Endodermal cell (in vitro differentiated cells): ENCODE results near the gene SLC22A2. TPM values are rescaled to one million over a fixed set of nuclear protein-coding genes. Genes with fewer than 3 reads are reported as not detected.

Experiments used
- DNase-seq: peaks from one replicate; pipeline ENCODE4 v3.0.0-alpha.2; 2017
- H3K27ac ChIP-seq: 2 replicates; pipeline ENCODE4 v1.5.1; 2013; ENCODE audit warnings: mild to moderate bottlenecking, low read depth, low read length, moderate library complexity
- H3K27me3 ChIP-seq: 2 replicates; pipeline ENCODE4 v1.6.1; 2013; ENCODE audit warnings: mild to moderate bottlenecking, low read length, moderate library complexity; ENCODE audit not compliant: insufficient read depth, control insufficient read depth, poor library complexity, severe bottlenecking
- H3K36me3 ChIP-seq: 2 replicates; pipeline ENCODE4 v1.7.0; 2013; ENCODE audit warnings: mild to moderate bottlenecking, low read length, moderate library complexity; ENCODE audit not compliant: control insufficient read depth, insufficient read depth
- H3K4me1 ChIP-seq: one replicate; pipeline ENCODE4 v1.7.0; 2013; ENCODE audit warnings: low read length; ENCODE audit not compliant: control insufficient read depth, insufficient read depth
- H3K4me3 ChIP-seq: 2 replicates; pipeline ENCODE4 v1.5.1; 2013; ENCODE audit warnings: mild to moderate bottlenecking, low read length, moderate library complexity
- H3K9ac ChIP-seq: 2 replicates; pipeline ENCODE4 v1.6.1; 2013; ENCODE audit warnings: mild to moderate bottlenecking, low read length, moderate library complexity; ENCODE audit not compliant: poor library complexity, severe bottlenecking; ENCODE audit errors: extremely low read depth
- H3K9me3 ChIP-seq: 2 replicates; pipeline ENCODE4 v1.6.1; 2013; ENCODE audit warnings: mild to moderate bottlenecking, low read length, moderate library complexity; ENCODE audit not compliant: control insufficient read depth
- H3K27ac Mint-ChIP-seq: 2 replicates; pipeline ENCODE4 v1.8.0; 2020; ENCODE audit warnings: mixed read lengths
- H3K27me3 Mint-ChIP-seq: 2 replicates; pipeline ENCODE4 v1.8.0; 2021; ENCODE audit warnings: mild to moderate bottlenecking, mixed read lengths; ENCODE audit not compliant: insufficient read depth
- H3K36me3 Mint-ChIP-seq: 2 replicates; pipeline ENCODE4 v1.8.0; 2020; ENCODE audit warnings: low read depth, mixed read lengths
- H3K4me1 Mint-ChIP-seq: 2 replicates; pipeline ENCODE4 v1.8.0; 2020; ENCODE audit warnings: mixed read lengths
- H3K4me3 Mint-ChIP-seq: 2 replicates; pipeline ENCODE4 v1.8.0; 2020; ENCODE audit warnings: mild to moderate bottlenecking, moderate library complexity, mixed read lengths
- H3K9me3 Mint-ChIP-seq: 2 replicates; pipeline ENCODE4 v1.8.0; 2020; ENCODE audit warnings: mild to moderate bottlenecking, mixed read lengths
- WGBS, 2 experiments: methylation state at CpG; one replicate each; pipeline versions ENCODE4 v1.1.5 to v1.1.7; 2013; ENCODE audit warnings: missing lambda C conversion rate in 2 of 2, mixed read lengths in 1 of 2; ENCODE audit not compliant: insufficient coverage in 1 of 2, insufficient read length in 1 of 2; 5-methylcytosine and 5-hydroxymethylcytosine counted together
- total RNA-seq, 2 donors: library from RNA; stranded (reverse); fragmentation: NEBNext Ultra II Directional in 1 of 2; extraction: Animal tissue kit (Norgen Biotek cat#: 25700) in 1 of 2; gene quantifications; 2 replicates in 1 of 2; 3 replicates in 1 of 2; pipeline ENCODE4 v1.2.1, GENCODE V29; 2021
- TF ChIP-seq, protein P1 (sequence below): fragments of 200-600 bp; sonication (generic); conservative IDR thresholded peaks from 2 replicates; pipeline ENCODE4 v1.5.0; 2021; ENCODE audit warnings: antibody characterized with exemption, mild to moderate bottlenecking

SLC22A2 gene
- total RNA-seq, 2 donors from 2014 or later: 0.64 to 1.00 TPM

DNA sequence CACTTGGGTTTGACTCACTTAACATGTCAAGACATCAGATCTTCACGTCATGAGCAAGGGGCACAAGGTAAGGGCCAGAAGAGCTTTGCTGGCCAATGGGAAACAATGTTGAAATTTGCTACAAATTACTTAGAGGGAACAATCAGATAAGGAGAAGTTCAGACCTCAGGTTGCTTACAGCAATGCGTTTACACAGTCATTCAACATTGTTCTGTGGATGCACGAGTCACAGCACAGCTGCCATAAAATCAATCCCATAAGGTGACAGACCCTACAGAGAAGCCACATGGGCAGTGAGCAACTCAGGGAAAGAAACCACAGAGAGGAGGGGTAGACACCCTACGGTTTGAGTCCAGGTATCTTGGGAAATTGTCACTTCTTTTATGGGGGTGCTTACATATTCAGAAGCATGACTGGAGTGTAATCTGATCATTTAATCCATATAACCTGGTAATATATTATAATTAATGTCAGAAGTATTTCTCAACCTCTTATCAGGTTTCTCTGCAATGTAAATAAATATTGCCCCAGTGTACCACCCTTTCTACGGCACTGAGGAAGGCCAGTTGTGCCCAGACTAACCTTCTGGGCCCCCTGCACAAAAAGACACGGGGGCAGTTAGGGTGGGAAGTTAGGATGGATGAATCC is 2.3 kb upstream of the SLC22A2 start:
- no peak overlapping the region for H3K4me3 ChIP-seq
- H3K27me3 Mint-ChIP-seq: no peaks in the 10 kb centered on the region
- H3K27ac ChIP-seq: no peak overlapping the region
- H3K36me3 ChIP-seq: no peaks in the 10 kb centered on the region
- TF ChIP-seq, protein P1, sequence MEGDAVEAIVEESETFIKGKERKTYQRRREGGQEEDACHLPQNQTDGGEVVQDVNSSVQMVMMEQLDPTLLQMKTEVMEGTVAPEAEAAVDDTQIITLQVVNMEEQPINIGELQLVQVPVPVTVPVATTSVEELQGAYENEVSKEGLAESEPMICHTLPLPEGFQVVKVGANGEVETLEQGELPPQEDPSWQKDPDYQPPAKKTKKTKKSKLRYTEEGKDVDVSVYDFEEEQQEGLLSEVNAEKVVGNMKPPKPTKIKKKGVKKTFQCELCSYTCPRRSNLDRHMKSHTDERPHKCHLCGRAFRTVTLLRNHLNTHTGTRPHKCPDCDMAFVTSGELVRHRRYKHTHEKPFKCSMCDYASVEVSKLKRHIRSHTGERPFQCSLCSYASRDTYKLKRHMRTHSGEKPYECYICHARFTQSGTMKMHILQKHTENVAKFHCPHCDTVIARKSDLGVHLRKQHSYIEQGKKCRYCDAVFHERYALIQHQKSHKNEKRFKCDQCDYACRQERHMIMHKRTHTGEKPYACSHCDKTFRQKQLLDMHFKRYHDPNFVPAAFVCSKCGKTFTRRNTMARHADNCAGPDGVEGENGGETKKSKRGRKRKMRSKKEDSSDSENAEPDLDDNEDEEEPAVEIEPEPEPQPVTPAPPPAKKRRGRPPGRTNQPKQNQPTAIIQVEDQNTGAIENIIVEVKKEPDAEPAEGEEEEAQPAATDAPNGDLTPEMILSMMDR: no peak
- peaks cover 42% of the 10 kb centered on the region for H3K4me1 Mint-ChIP-seq
- no peaks in the 10 kb centered on the region for H3K27me3 ChIP-seq
- no peaks in the 10 kb centered on the region for H3K36me3 Mint-ChIP-seq
- H3K9ac ChIP-seq: no peak overlapping the region
- no peaks in the 10 kb centered on the region for H3K9me3 Mint-ChIP-seq
- H3K4me1 ChIP-seq: peaks cover 10% of the 10 kb centered on the region
- no peaks in the 10 kb centered on the region for H3K9me3 ChIP-seq
- WGBS, 2 experiments: 91 to 94% methylated on average over 3 to 6 of the region's 6 CpGs
- DNase-seq: no peak
- H3K27ac Mint-ChIP-seq: no peak overlapping the region
- no peak overlapping the region for H3K4me3 Mint-ChIP-seq

DNA sequence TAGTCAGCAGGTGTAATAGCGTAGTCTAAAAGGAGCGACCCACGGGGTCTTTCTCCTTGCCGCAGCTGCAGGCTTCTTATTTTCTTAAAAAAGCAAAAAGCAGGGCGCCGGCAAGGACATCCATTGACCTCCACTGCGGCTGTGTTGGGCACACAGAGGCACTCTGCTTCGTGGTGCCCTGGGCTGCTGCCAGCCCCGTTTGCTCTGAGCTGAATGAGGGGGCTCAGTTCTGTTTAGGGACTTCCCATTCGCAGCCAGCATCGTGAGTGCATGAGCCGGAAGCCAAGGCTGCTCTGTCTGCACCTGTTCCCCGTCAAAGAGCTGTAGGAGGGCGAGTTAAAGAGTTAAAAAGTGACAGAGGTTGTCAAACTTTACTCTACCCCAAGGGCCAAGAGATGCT is 1.7 kb upstream of the SLC22A2 start:
- H3K36me3 Mint-ChIP-seq: no peaks in the 10 kb centered on the region
- Histone ChIP-seq H3K4me3 (no peak overlapping the region), H3K27ac (no peak overlapping the region), H3K9ac (no peak overlapping the region), H3K9me3 (no peaks in the 10 kb centered on the region), H3K4me1 (peaks cover 10% of the 10 kb centered on the region), H3K36me3 (no peaks in the 10 kb centered on the region), H3K27me3 (no peaks in the 10 kb centered on the region)
- H3K27me3 Mint-ChIP-seq: no peaks in the 10 kb centered on the region
- no peak overlapping the region for H3K4me3 Mint-ChIP-seq
- WGBS, 2 experiments: 91 to 93% methylated on average over 6 to 14 of the region's 14 CpGs
- H3K27ac Mint-ChIP-seq: no peak overlapping the region
- no peak for DNase-seq
- TF ChIP-seq, protein P1: no peak
- H3K4me1 Mint-ChIP-seq: peaks cover 42% of the 10 kb centered on the region
- H3K9me3 Mint-ChIP-seq: no peaks in the 10 kb centered on the region

DNA sequence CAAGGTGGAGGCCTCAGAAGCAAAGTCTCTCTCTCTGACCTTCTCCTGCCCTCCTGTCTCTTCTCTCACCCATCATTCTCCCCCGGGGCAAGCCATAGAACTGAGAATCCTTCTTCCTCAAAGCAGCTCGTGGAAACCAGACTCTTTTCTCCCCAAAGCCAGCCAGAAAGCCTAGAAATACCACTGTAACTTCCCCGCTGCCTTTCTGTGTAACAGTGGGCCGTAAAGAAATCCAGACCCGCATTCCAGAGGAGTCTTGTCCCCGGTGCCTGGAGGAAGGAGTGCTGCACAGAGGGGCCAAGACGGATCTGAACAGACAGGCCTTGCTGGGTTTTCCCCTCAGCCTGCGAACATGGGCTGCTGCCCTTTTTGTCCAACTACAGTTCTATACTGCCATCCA is 977 bp upstream of the SLC22A2 start:
- H3K9me3 Mint-ChIP-seq: no peaks in the 10 kb centered on the region
- Histone ChIP-seq H3K9ac (no peak overlapping the region), H3K9me3 (no peaks in the 10 kb centered on the region), H3K4me1 (peaks cover 14% of the 10 kb centered on the region), H3K36me3 (no peaks in the 10 kb centered on the region), H3K27ac (no peak overlapping the region), H3K27me3 (no peaks in the 10 kb centered on the region), H3K4me3 (no peak overlapping the region)
- 83% methylated on average over 4 to 8 of the region's 8 CpGs for WGBS, 2 experiments
- no peaks in the 10 kb centered on the region for H3K36me3 Mint-ChIP-seq
- peak overlapping the region; percentile 48 for H3K27ac Mint-ChIP-seq
- no peaks in the 10 kb centered on the region for H3K27me3 Mint-ChIP-seq
- TF ChIP-seq, protein P1: no peak
- no peak overlapping the region for H3K4me3 Mint-ChIP-seq
- H3K4me1 Mint-ChIP-seq: peaks cover 48% of the 10 kb centered on the region
- no peak for DNase-seq
